ENCODE data around the gene TECPR1.

The TECPR1 gene

GRCh38 chr7:98296833-98297232, 44.8 kb upstream of the TECPR1 start:
- Histone ChIP-seq H3K36me3 (replicated peaks; ENCODE audit: insufficient read depth, low read length) (no peaks in the 10 kb centered on the region; the same call in 1 of the 2 replicates), H3K4me3 (ENCODE audit: low read length) (no peak overlapping the region), H3K27me3 (replicated peaks; ENCODE audit: insufficient read depth, low read length) (no peaks in the 10 kb centered on the region), H3K79me2 (ENCODE audit: low read length) (peaks cover 9% of the 10 kb centered on the region), H3K4me1 (ENCODE audit: low read length) (no peaks in the 10 kb centered on the region), H3K9me3 (replicated peaks; ENCODE audit: insufficient read depth, low read length) (no peaks in the 10 kb centered on the region), H3F3A (ENCODE audit: insufficient read depth, low read length) (no peaks in the 10 kb centered on the region), H2AFZ (ENCODE audit: low read length) (no peak overlapping the region), H3K9ac (ENCODE audit: low read length) (no peak overlapping the region), H3K27ac (ENCODE audit: low read length) (no peak overlapping the region), H3K9me2 (replicated peaks; ENCODE audit: insufficient read depth, low read length) (no peaks in the 10 kb centered on the region), H4K20me1 (ENCODE audit: insufficient read depth, low read length) (no peaks in the 10 kb centered on the region), H3K4me2 (ENCODE audit: low read depth, low read length) (no peak overlapping the region)
- TF ChIP-seq CTCF (IDR thresholded peaks at IDR 0.05; ENCODE audit: low read length) (no peak), EZH2phosphoT487 (IDR thresholded peaks at IDR 0.05; ENCODE audit: low read length) (no peak), EZH2 (optimal IDR thresholded peaks at IDR 0.05; ENCODE audit: low read depth, low read length) (no peak)
- no peak for DNase-seq

GRCh38 chr7:98295467-98296192, 43.6 kb upstream of the TECPR1 start:
- H4K20me1 ChIP-seq (ENCODE audit: insufficient read depth, low read length) = no peaks in the 10 kb centered on the region
- H3K9me2 ChIP-seq (replicated peaks; ENCODE audit: insufficient read depth, low read length) = no peaks in the 10 kb centered on the region
- H3K9ac ChIP-seq (ENCODE audit: low read length) = no peak overlapping the region
- H3K4me2 ChIP-seq (ENCODE audit: low read depth, low read length) = no peak overlapping the region
- no peaks in the 10 kb centered on the region; the same call in 1 of the 2 replicates for H3K36me3 ChIP-seq (replicated peaks; ENCODE audit: insufficient read depth, low read length)
- H3K27me3 ChIP-seq (replicated peaks; ENCODE audit: insufficient read depth, low read length) = no peaks in the 10 kb centered on the region
- DNase-seq = no peak
- H3K27ac ChIP-seq (ENCODE audit: low read length) = no peak overlapping the region
- H3F3A ChIP-seq (ENCODE audit: insufficient read depth, low read length) = no peaks in the 10 kb centered on the region
- H3K79me2 ChIP-seq (ENCODE audit: low read length) = peaks cover 21% of the 10 kb centered on the region
- no peaks in the 10 kb centered on the region for H3K9me3 ChIP-seq (replicated peaks; ENCODE audit: insufficient read depth, low read length)
- H3K4me3 ChIP-seq (ENCODE audit: low read length) = no peak overlapping the region
- H3K4me1 ChIP-seq (ENCODE audit: low read length) = no peaks in the 10 kb centered on the region
- H2AFZ ChIP-seq (ENCODE audit: low read length) = no peak overlapping the region
- TF ChIP-seq EZH2 (optimal IDR thresholded peaks at IDR 0.05; ENCODE audit: low read depth, low read length) (no peak), CTCF (IDR thresholded peaks at IDR 0.05; ENCODE audit: low read length) (no peak), EZH2phosphoT487 (IDR thresholded peaks at IDR 0.05; ENCODE audit: low read length) (no peak)

GRCh38 chr7:98294798-98295382, 42.9 kb upstream of the TECPR1 start:
- H3F3A ChIP-seq (ENCODE audit: insufficient read depth, low read length) = peaks cover 1% of the 10 kb centered on the region
- no peak overlapping the region for H3K9ac ChIP-seq (ENCODE audit: low read length)
- no peak overlapping the region for H3K4me3 ChIP-seq (ENCODE audit: low read length)
- H2AFZ ChIP-seq (ENCODE audit: low read length) = no peak overlapping the region
- no peaks in the 10 kb centered on the region for H4K20me1 ChIP-seq (ENCODE audit: insufficient read depth, low read length)
- no peaks in the 10 kb centered on the region for H3K9me2 ChIP-seq (replicated peaks; ENCODE audit: insufficient read depth, low read length)
- peaks cover under 1% of the 10 kb centered on the region; the same call in 1 of the 2 replicates for H3K4me1 ChIP-seq (ENCODE audit: low read length)
- H3K27ac ChIP-seq (ENCODE audit: low read length) = no peak overlapping the region
- no peak for TF ChIP-seq EZH2phosphoT487 (IDR thresholded peaks at IDR 0.05; ENCODE audit: low read length)
- no peak for TF ChIP-seq EZH2 (optimal IDR thresholded peaks at IDR 0.05; ENCODE audit: low read depth, low read length)
- peak; percentile 45 for TF ChIP-seq CTCF (IDR thresholded peaks at IDR 0.05; ENCODE audit: low read length)
- H3K4me2 ChIP-seq (ENCODE audit: low read depth, low read length) = no peak overlapping the region
- no peak for DNase-seq
- no peaks in the 10 kb centered on the region; the same call in 1 of the 2 replicates for H3K36me3 ChIP-seq (replicated peaks; ENCODE audit: insufficient read depth, low read length)
- H3K27me3 ChIP-seq (replicated peaks; ENCODE audit: insufficient read depth, low read length) = no peaks in the 10 kb centered on the region
- no peaks in the 10 kb centered on the region for H3K9me3 ChIP-seq (replicated peaks; ENCODE audit: insufficient read depth, low read length)
- H3K79me2 ChIP-seq (ENCODE audit: low read length) = peaks cover 23% of the 10 kb centered on the region
